Activated CD8-positive, alpha-beta memory T cell treated with anti-CD3 and anti-CD28 coated beads for 48 hours (primary cell): ENCODE data around the gene ARHGDIG.
"Not testable (repeated sequence)": the region's sequence is repeated elsewhere in the genome, so short reads cannot be mapped to it uniquely, and the experiment has no call there.

ENCODE experiments used
- DNase-seq, 3 experiments: peaks; one replicate each; pipeline ENCODE4 v3.0.0-alpha.2; 2020; ENCODE audit warnings: low read depth in 2 of 3, low spot score in 2 of 3

The ARHGDIG gene

GRCh38 chr16:263182-263774, 17.1 kb upstream of the ARHGDIG start:
- no peak for DNase-seq

GRCh38 chr16:263944-264343, 16.4 kb upstream of the ARHGDIG start:
- DNase-seq = no peak

- no peak for DNase-seq
Observed at GRCh38 chr16:264440-264951, 15.9 kb upstream of the ARHGDIG start.

- no peak for DNase-seq
Observed at GRCh38 chr16:265002-265529, 15.3 kb upstream of the ARHGDIG start.

GRCh38 chr16:265711-266110, 14.7 kb upstream of the ARHGDIG start:
- no peak for DNase-seq

GRCh38 chr16:266258-267164, 13.9 kb upstream of the ARHGDIG start:
- no peak for DNase-seq

GRCh38 chr16:267562-267961, 12.8 kb upstream of the ARHGDIG start:
- not testable (repeated sequence) for DNase-seq

GRCh38 chr16:268141-269053, 12.0 kb upstream of the ARHGDIG start:
- no peak for DNase-seq

GRCh38 chr16:269061-269796, 11.2 kb upstream of the ARHGDIG start:
- DNase-seq = no peak

GRCh38 chr16:270381-271255, 9.8 kb upstream of the ARHGDIG start:
- no peak for DNase-seq

- no peak for DNase-seq
Observed at GRCh38 chr16:272633-273546, 7.5 kb upstream of the ARHGDIG start.

- DNase-seq = no peak
Observed at GRCh38 chr16:273547-274421, 6.6 kb upstream of the ARHGDIG start.

- no peak for DNase-seq
Observed at GRCh38 chr16:275041-275641, 5.2 kb upstream of the ARHGDIG start.

GRCh38 chr16:275786-276232, 4.6 kb upstream of the ARHGDIG start, which contains the start of gene RGS11:
Gene RGS11, minus strand, starts transcription at chr16:275944. Its CDS starts 33 bp downstream, at chr16:275911.
- no peak for DNase-seq

GRCh38 chr16:276426-277077, 3.8 kb upstream of the ARHGDIG start:
- DNase-seq = no peak

- DNase-seq = no peak
Observed at GRCh38 chr16:278863-279366, 1.5 kb upstream of the ARHGDIG start.
